Ecto neural progenitor cell (in vitro differentiated cells): ENCODE data around the gene SYNM.

Experiments
- DNase-seq: peaks from one replicate; pipeline ENCODE4 v3.0.0-alpha.2; 2018; ENCODE audit warnings: low spot score

SYNM gene

GRCh38 chr15:99122831-99123712, 18.2 kb downstream of the SYNM start:
- no peak for DNase-seq

GRCh38 chr15:99123713-99124451, 19.0 kb downstream of the SYNM start:
- peak; percentile 65 for DNase-seq

GRCh38 chr15:99124641-99125040, 19.8 kb downstream of the SYNM start:
- DNase-seq, result no peak

GRCh38 chr15:99125061-99125891, 20.4 kb downstream of the SYNM start:
- no peak for DNase-seq

GRCh38 chr15:99126131-99126588, 21.3 kb downstream of the SYNM start:
- DNase-seq, result no peak

GRCh38 chr15:99126930-99127329, 22.1 kb downstream of the SYNM start:
- no peak for DNase-seq

GRCh38 chr15:99127773-99128172, 22.9 kb downstream of the SYNM start:
- no peak for DNase-seq

GRCh38 chr15:99128411-99128810, 23.5 kb downstream of the SYNM start:
- DNase-seq, result no peak

- no peak for DNase-seq
These were observed 24.8 kb downstream of the SYNM start for GRCh38 chr15:99129644-99130043.

GRCh38 chr15:99130314-99130713, 25.4 kb downstream of the SYNM start:
- DNase-seq, result no peak

- DNase-seq, result no peak
These were observed 26.0 kb downstream of the SYNM start for GRCh38 chr15:99130765-99131440.

- no peak for DNase-seq
These were observed 26.7 kb downstream of the SYNM start for GRCh38 chr15:99131441-99132023.

GRCh38 chr15:99132122-99132521, 27.2 kb downstream of the SYNM start:
- DNase-seq, result no peak

- DNase-seq, result no peak
These were observed 27.9 kb downstream of the SYNM start for GRCh38 chr15:99132634-99133287.

- no peak for DNase-seq
These were observed 29.5 kb downstream of the SYNM start for GRCh38 chr15:99134317-99134821.

- DNase-seq, result no peak
These were observed 30.3 kb downstream of the SYNM start for GRCh38 chr15:99135194-99135593.

- DNase-seq, result no peak
These were observed 32.2 kb downstream of the SYNM start for GRCh38 chr15:99137111-99137546.

GRCh38 chr15:99137877-99138276, 33.0 kb downstream of the SYNM start:
- DNase-seq, result no peak

- no peak for DNase-seq
These were observed 33.7 kb downstream of the SYNM start for GRCh38 chr15:99138491-99138982.

- DNase-seq, result no peak
These were observed 34.4 kb downstream of the SYNM start for GRCh38 chr15:99139276-99139675.
